K562 (cell line): Measurements from ENCODE around the gene MADCAM1. TPM values are rescaled to one million over a fixed set of nuclear protein-coding genes. Genes with fewer than 3 reads are reported as not detected.

Source experiments
- MCM5 ChIP-seq: fragments of 450-650 bp; IDR thresholded peaks from 2 replicates; pipeline ENCODE4 v1.6.1; 2016; ENCODE audit warnings: low read depth
- MGA ChIP-seq: fragments of 450-650 bp; IDR thresholded peaks from 2 replicates; pipeline ENCODE4 v1.6.1; 2016; ENCODE audit warnings: mild to moderate bottlenecking, moderate library complexity
- NCOR1 ChIP-seq: fragments of 450-650 bp; IDR thresholded peaks from 2 replicates; pipeline ENCODE4 v1.6.1; 2016; ENCODE audit warnings: mild to moderate bottlenecking, moderate library complexity
- POLR2G ChIP-seq: fragments of 200-400 bp; formaldehyde crosslinking; IDR thresholded peaks from 2 replicates; pipeline ENCODE4 v1.6.1; 2017; ENCODE audit warnings: low read depth, mild to moderate bottlenecking, antibody characterized with exemption, low read length, moderate library complexity
- SMAD4 ChIP-seq: fragments of 250-450 bp; sonication (Bioruptor Pico); conservative IDR thresholded peaks from 2 replicates; pipeline ENCODE4 v1.8.0; 2021; ENCODE audit warnings: inconsistent platforms, mild to moderate bottlenecking, moderate library complexity
- YY1 ChIP-seq, 3 experiments: IDR thresholded peaks; 2 replicates each; pipeline ENCODE4 v1.6.1; 2011; ENCODE audit warnings: low read length in 2 of 3, mild to moderate bottlenecking in 2 of 3, moderate library complexity in 2 of 3, borderline replicate concordance in 1 of 3, control low read depth in 1 of 3, low read depth in 1 of 3; ENCODE audit not compliant: insufficient read depth in 3 of 3, insufficient replicate concordance in 2 of 3, control insufficient read depth in 1 of 3, insufficient read length in 1 of 3; ENCODE audit errors: extremely low read depth in 1 of 3
- polyA plus RNA-seq, 8 experiments: library from polyadenylated mRNA; depleted of rRNA in 4 of 8; stranded (reverse) in 5 of 8; unstranded in 3 of 8; fragments of >200 nt; fragmentation: Nextera tagmentation in 2 of 8; fragmentation: Illumina TruSeq in 1 of 8; extraction: Ambion mirVana in 2 of 8; extraction: Trizol in 1 of 8; gene quantifications; 2 replicates each; pipeline versions ENCODE4 v1.2.1 to v1.2.3, GENCODE V29; 2011 to 2014; ENCODE audit warnings: inconsistent platforms in 1 of 8, missing spikeins in 1 of 8
- total RNA-seq, 7 experiments: library from RNA; depleted of rRNA in 6 of 7; stranded (reverse); fragments of >200 nt in 6 of 7; fragmentation: Illumina TruSeq in 2 of 7; extraction: Trizol in 2 of 7; gene quantifications; 2 replicates each; pipeline versions ENCODE4 v1.2.1 to v1.2.3, GENCODE V29; 2011 to 2021; ENCODE audit warnings: low replicate concordance in 1 of 7
- TF ChIP-seq, protein P1 (sequence below): sonication (generic); IDR thresholded peaks from 2 replicates; pipeline ENCODE4 v1.6.1; 2016
- TF ChIP-seq, protein P2 (sequence below): fragments of 450-650 bp; IDR thresholded peaks from 2 replicates; pipeline ENCODE4 v1.6.1; 2017; ENCODE audit warnings: antibody characterized with exemption, mild to moderate bottlenecking

The MADCAM1 gene
- total and polyA plus RNA-seq, 9 of the 15 experiments (the other 6 are each of a cell fraction or from before 2014, with no cell fraction given) = 0.09 to 0.36 (median 0.09) TPM; not detected in 6

DNA sequence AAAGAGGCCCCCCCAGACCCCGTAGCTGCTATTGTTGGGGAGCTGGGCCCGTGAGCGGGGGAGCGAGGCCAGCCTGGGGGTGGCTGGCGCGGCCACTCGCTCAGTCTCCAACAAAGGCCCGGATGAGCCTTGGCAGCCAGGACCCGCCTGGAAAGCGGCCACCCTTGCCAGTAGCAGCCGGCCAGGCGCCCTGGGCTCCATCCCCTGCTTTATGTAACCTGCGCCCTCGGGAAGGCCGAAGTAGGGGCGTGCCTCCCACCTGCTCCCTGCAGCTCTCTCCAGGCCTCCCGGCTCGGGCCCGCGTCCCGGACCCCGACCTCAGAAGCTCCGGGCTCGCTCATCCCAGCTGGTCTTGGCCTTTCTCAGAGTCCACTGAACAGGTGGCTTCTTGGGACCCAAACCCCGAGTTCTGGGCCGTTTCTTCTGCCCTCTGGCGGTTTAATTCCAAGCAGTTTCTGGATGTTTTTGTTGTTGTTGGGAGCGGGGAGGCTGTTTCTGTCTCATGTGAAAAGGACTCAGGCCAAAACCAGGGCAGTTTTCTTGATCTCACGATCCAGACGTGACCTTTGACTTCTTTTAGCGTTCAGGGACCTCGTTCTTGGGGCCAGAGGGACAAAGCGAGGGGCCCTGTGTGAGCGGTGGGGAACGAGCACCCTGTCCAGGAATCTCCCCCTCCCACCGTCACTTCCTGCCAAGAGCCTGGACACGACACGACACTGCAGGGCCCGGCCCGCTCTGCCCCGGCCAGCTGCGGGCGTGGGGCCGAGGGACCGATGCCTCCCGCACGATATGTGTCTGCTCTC, 36.5 kb downstream of the MADCAM1 start (continued):
- TF ChIP-seq MGA = peak; percentile 39; the same call in 1 of the 2 replicates
- TF ChIP-seq POLR2G = peak; percentile 63
- TF ChIP-seq, protein P1, sequence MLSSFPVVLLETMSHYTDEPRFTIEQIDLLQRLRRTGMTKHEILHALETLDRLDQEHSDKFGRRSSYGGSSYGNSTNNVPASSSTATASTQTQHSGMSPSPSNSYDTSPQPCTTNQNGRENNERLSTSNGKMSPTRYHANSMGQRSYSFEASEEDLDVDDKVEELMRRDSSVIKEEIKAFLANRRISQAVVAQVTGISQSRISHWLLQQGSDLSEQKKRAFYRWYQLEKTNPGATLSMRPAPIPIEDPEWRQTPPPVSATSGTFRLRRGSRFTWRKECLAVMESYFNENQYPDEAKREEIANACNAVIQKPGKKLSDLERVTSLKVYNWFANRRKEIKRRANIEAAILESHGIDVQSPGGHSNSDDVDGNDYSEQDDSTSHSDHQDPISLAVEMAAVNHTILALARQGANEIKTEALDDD = no peak
- TF ChIP-seq NCOR1 = peak; percentile 56
- peak; percentile 41; the same call in 1 of the 2 replicates for TF ChIP-seq SMAD4
- TF ChIP-seq, protein P2, sequence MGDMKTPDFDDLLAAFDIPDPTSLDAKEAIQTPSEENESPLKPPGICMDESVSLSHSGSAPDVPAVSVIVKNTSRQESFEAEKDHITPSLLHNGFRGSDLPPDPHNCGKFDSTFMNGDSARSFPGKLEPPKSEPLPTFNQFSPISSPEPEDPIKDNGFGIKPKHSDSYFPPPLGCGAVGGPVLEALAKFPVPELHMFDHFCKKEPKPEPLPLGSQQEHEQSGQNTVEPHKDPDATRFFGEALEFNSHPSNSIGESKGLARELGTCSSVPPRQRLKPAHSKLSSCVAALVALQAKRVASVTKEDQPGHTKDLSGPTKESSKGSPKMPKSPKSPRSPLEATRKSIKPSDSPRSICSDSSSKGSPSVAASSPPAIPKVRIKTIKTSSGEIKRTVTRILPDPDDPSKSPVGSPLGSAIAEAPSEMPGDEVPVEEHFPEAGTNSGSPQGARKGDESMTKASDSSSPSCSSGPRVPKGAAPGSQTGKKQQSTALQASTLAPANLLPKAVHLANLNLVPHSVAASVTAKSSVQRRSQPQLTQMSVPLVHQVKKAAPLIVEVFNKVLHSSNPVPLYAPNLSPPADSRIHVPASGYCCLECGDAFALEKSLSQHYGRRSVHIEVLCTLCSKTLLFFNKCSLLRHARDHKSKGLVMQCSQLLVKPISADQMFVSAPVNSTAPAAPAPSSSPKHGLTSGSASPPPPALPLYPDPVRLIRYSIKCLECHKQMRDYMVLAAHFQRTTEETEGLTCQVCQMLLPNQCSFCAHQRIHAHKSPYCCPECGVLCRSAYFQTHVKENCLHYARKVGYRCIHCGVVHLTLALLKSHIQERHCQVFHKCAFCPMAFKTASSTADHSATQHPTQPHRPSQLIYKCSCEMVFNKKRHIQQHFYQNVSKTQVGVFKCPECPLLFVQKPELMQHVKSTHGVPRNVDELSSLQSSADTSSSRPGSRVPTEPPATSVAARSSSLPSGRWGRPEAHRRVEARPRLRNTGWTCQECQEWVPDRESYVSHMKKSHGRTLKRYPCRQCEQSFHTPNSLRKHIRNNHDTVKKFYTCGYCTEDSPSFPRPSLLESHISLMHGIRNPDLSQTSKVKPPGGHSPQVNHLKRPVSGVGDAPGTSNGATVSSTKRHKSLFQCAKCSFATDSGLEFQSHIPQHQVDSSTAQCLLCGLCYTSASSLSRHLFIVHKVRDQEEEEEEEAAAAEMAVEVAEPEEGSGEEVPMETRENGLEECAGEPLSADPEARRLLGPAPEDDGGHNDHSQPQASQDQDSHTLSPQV = peak; percentile 60
- TF ChIP-seq MCM5 = no peak
- TF ChIP-seq YY1 (IDR thresholded peaks at IDR 0.05; ENCODE audit: borderline replicate concordance in 1 of 3, control insufficient read depth in 1 of 3, extremely low read depth in 1 of 3, insufficient read depth in 3 of 3, insufficient read length in 1 of 3, insufficient replicate concordance in 2 of 3, low read depth in 1 of 3, low read length in 2 of 3) = peak in 1 of 3 experiments; percentile 11
